TTC549 (cell line): ENCODE results near the gene SERGEF.

Experiments used
- FAIRE-seq: peaks from 2 replicates; lab custom pipeline; 2012; peaks lifted over from hg19 to GRCh38; lab: Jason Lieb, UNC

SERGEF gene

GRCh38 chr11:17951685-17952388 lies 61.0 kb downstream of the SERGEF start:
- no peak for FAIRE-seq

- FAIRE-seq, result no peak
These were observed 62.2 kb downstream of the SERGEF start for GRCh38 chr11:17950644-17951043.

- FAIRE-seq, result no peak
These were observed 64.6 kb downstream of the SERGEF start for GRCh38 chr11:17948296-17948695.

- no peak for FAIRE-seq
These were observed 73.3 kb downstream of the SERGEF start for GRCh38 chr11:17939542-17939941.

- FAIRE-seq, result no peak
These were observed 76.1 kb downstream of the SERGEF start for GRCh38 chr11:17936790-17937189.

DNA sequence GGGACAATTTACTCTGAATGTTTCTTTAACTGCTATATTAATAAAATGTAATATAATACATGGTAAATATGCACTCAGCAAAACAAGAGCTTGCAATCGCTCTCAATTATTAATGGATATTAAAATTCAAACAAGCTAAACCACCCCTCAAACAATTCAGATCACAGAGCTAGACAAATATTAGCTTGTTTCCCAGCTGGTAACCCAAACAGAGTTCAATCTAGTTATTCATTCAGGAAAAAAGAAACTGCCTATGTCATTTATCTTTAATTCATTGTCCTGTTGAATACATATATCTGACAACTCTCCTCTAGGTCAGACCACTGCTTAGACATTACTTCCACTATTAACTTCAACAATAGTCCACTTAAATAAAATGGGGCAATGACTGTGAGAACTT lies 78.7 kb downstream of the SERGEF start:
- FAIRE-seq, result no peak

- no peak for FAIRE-seq
These were observed 79.1 kb downstream of the SERGEF start for GRCh38 chr11:17933708-17934107.

DNA sequence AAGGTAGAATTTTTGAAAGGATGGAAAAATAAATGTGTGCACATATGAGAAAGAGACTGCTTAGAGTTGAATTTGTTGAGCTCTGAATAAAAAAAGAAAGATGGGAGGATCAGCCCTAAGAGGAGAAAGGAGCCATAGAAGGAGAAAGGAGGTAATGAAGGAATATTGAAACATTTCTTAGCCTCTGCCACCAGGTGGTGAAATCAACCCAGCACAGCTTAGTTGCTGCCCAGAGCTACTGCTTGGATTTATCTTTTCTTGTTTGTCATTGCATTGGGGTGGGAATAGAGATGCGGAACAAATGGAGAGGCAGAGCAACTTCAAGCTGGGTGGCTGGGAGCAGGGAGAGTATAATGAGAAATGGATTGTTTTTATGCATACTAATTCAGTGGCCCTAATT lies 80.4 kb downstream of the SERGEF start:
- no peak for FAIRE-seq

DNA sequence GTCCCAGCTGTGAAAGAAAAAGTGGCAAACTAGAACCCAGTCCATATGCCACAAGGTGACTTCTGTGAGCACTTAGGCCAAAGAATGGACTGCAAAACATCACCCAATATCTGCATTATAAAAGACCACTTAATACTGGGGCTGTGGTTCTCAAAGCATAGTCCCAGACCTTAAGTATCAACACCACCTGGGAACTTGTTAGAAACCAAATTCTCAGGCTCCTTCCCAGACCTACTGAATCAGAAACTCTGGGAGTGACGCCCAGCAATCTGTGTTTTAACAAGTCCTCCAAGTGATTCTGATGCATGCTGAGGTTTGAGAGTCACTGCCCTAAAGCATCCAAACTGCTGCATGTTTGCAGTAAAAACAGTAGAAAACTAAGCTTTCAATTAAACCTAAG lies 81.3 kb downstream of the SERGEF start:
- FAIRE-seq, result no peak

GRCh38 chr11:17930544-17931125 lies 82.2 kb downstream of the SERGEF start:
- FAIRE-seq, result no peak

- FAIRE-seq, result no peak
These were observed 83.7 kb downstream of the SERGEF start for GRCh38 chr11:17929171-17929570.

DNA sequence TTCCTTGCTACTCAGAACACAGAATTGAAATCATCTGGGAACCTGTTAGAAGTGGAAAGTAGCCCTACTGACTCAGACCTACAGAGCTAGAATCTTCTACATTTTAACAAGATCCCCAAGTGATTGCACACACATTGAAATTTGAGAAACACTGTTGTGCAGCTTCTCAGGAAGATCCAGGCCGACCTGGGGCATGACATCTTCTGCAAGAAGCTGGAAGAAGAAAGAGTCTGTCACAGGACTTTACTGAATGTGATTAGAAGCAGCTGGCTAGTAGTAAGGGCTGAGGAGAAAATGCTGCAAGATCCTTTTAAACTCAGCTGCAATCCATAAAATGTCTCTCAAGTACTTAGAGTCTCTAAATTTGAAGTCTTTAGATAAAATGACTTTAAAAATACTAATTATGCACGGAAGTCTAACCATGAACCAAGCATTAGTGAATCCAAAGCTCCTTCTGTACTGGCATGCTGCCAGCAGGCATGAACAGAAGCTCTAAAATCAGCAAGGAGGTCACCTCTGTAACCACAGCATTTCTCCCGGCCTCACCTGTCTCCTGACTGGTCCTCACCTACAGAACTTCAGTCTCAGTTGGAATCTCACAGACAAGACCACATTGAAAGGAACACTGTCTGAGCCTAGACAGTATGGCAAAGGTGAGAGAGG lies 85.0 kb downstream of the SERGEF start:
- no peak for FAIRE-seq

GRCh38 chr11:17927041-17927440 lies 85.8 kb downstream of the SERGEF start:
- no peak for FAIRE-seq

GRCh38 chr11:17924713-17925112 lies 88.1 kb downstream of the SERGEF start:
- no peak for FAIRE-seq

- FAIRE-seq, result no peak
These were observed 89.6 kb downstream of the SERGEF start for GRCh38 chr11:17923217-17923616.

DNA sequence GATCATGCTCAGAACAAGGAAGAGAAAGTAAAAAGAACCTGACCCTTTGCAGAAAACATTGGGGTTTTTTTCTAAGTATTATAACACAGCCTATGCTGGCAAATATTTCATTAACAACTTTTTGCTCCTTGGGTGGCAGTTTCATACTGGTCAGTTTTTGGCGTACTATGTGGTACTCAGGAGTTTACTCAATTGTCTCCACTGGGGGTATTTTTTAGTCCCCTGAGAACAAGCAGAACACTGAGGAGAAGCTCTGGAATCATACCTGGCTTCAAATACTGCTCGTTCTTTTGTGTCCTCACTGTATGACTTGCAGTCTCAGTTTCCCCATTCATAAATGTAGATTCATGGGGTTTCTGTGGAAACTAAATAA lies 90.4 kb downstream of the SERGEF start:
- no peak for FAIRE-seq

GRCh38 chr11:17921659-17922415 lies 91.0 kb downstream of the SERGEF start:
- FAIRE-seq, result no peak

DNA sequence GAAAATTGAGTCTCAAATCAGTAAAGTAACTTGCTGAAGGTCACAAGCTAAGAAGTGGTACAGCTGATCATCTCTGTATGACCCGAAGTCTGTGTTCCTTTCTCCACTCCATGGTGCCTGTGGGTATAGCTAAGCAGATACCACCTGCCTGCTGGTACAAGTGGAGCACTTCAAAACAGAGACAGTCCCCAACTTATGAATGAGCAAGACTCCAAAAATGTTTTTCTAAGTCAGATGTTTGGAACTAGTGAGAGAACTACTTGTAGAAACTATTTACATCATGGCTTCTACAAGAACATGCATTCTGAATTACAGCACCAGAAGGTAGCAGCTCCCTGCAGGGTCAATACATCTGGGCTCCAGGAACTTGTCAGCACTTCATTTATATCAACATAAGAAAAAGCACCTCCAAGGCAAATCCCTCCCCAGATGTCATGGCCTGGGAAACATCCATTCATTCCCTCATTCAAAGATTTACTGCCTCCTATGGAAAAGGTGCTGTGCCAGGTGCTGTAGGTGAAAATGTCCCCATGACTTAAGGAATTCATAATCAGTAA lies 94.7 kb downstream of the SERGEF start:
- FAIRE-seq, result no peak

DNA sequence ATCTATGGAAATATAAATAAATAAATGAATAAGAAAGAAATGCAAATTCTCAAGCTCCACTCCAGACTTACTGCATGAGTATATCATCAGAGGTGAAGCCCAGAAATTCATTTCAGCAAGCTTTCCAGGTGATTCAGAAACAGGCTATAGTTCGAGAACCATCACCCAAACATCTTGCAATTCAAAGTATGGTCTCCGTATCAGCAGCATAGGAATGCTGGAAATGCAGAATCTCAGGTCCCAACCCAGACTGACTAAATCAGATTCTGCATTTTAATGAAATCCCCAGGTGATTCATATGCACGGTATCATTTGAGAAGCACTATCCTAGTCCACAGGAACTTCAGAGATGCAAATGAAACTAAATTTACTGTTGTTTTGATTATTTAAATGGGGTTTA lies 95.3 kb downstream of the SERGEF start:
- no peak for FAIRE-seq

- no peak for FAIRE-seq
These were observed 97.2 kb downstream of the SERGEF start for GRCh38 chr11:17915500-17916143.

DNA sequence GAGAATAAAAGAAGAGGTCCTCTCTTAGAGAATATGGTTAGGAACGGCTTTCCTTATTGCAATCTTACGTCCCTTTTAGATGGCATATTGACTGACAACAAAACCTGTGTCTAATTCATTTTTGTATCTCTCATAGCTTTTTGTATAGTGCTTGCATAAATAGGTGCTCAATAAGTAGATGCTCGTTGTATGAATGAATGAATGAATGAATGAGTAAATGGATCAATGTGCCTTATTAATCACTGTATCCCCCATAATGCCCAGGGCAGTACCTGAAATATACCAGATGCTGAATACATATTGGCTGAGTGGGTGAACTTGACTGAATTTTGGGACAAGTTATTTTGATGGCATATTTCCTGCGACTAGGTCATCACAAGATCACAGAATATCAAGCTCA lies 97.9 kb downstream of the SERGEF start:
- no peak for FAIRE-seq

GRCh38 chr11:17907046-17907445 lies 105.8 kb downstream of the SERGEF start:
- FAIRE-seq, result no peak
